GM23338 (cell line): Measurements from ENCODE around the gene TMEM94.

Source experiments
- CREB1 ChIP-seq: fragments of 250-450 bp; sonication (Bioruptor Pico); IDR thresholded peaks from 2 replicates; pipeline ENCODE4 v1.5.0; 2020; ENCODE audit warnings: low read depth, mild to moderate bottlenecking, moderate library complexity
- CTCF ChIP-seq, 2 experiments: fragments of 200-600 bp in 1 of 2; sonication (generic) in 1 of 2; conservative IDR thresholded peaks; 2 replicates each; pipeline versions ENCODE4 v1.5.1 to v1.6.1; 2016 to 2017; ENCODE audit warnings: antibody characterized with exemption in 2 of 2, low read depth in 2 of 2, mild to moderate bottlenecking in 2 of 2, moderate library complexity in 1 of 2
- ETS1 ChIP-seq: IDR thresholded peaks from 2 replicates; pipeline ENCODE4 v1.6.1; 2016; ENCODE audit warnings: antibody characterized with exemption
- EZH2 ChIP-seq: fragments of 200-600 bp; sonication (generic); IDR thresholded peaks from one replicate; pipeline ENCODE4 v1.8.0; 2017; ENCODE audit warnings: antibody characterized with exemption, mild to moderate bottlenecking, low read depth; ENCODE audit not compliant: unreplicated experiment
- EZH2phosphoT487 ChIP-seq: fragments of 200-600 bp; sonication (generic); IDR thresholded peaks from one replicate; pipeline ENCODE4 v1.8.1; 2018; ENCODE audit warnings: antibody characterized with exemption; ENCODE audit not compliant: unreplicated experiment
- JUNB ChIP-seq: IDR thresholded peaks from one replicate; pipeline ENCODE4 v1.6.1; 2016; ENCODE audit warnings: antibody characterized with exemption; ENCODE audit not compliant: unreplicated experiment
- NANOG ChIP-seq: IDR thresholded peaks from 2 replicates; pipeline ENCODE4 v1.6.1; 2016; ENCODE audit warnings: antibody characterized with exemption, borderline replicate concordance
- POLR2AphosphoS5 ChIP-seq: IDR thresholded peaks from 2 replicates; pipeline ENCODE4 v1.6.1; 2016; ENCODE audit warnings: antibody characterized with exemption, low read depth
- STAT1 ChIP-seq: IDR thresholded peaks from one replicate; pipeline ENCODE4 v1.6.1; 2016; ENCODE audit warnings: antibody characterized with exemption; ENCODE audit not compliant: unreplicated experiment
- ZNF114 ChIP-seq: fragments of 250-450 bp; sonication (Bioruptor Pico); IDR thresholded peaks from 2 replicates; pipeline ENCODE4 v1.5.0; 2020; ENCODE audit warnings: mild to moderate bottlenecking, moderate library complexity
- ZNF331 ChIP-seq: fragments of 250-450 bp; sonication (Bioruptor Pico); IDR thresholded peaks from 2 replicates; pipeline ENCODE4 v1.5.0; 2020; ENCODE audit warnings: low read depth, mild to moderate bottlenecking, moderate library complexity
- TF ChIP-seq, protein P1 (sequence below): IDR thresholded peaks from one replicate; pipeline ENCODE4 v1.6.1; 2018; ENCODE audit warnings: antibody characterized with exemption; ENCODE audit not compliant: unreplicated experiment

GRCh38 chr17:75473246-75473645 is 16.8 kb downstream of the TMEM94 start:
- TF ChIP-seq CTCF (conservative IDR thresholded peaks at IDR 0.05; ENCODE audit: low read depth in 2 of 2) (no peak), EZH2phosphoT487 (no peak), POLR2AphosphoS5 (no peak), EZH2 (no peak), CREB1 (CRISPR knock-in tag) (no peak), ETS1 (no peak), STAT1 (no peak), ZNF331 (CRISPR knock-in tag) (no peak), JUNB (no peak), NANOG (no peak), ZNF114 (CRISPR knock-in tag) (no peak)
- TF ChIP-seq, protein P1, sequence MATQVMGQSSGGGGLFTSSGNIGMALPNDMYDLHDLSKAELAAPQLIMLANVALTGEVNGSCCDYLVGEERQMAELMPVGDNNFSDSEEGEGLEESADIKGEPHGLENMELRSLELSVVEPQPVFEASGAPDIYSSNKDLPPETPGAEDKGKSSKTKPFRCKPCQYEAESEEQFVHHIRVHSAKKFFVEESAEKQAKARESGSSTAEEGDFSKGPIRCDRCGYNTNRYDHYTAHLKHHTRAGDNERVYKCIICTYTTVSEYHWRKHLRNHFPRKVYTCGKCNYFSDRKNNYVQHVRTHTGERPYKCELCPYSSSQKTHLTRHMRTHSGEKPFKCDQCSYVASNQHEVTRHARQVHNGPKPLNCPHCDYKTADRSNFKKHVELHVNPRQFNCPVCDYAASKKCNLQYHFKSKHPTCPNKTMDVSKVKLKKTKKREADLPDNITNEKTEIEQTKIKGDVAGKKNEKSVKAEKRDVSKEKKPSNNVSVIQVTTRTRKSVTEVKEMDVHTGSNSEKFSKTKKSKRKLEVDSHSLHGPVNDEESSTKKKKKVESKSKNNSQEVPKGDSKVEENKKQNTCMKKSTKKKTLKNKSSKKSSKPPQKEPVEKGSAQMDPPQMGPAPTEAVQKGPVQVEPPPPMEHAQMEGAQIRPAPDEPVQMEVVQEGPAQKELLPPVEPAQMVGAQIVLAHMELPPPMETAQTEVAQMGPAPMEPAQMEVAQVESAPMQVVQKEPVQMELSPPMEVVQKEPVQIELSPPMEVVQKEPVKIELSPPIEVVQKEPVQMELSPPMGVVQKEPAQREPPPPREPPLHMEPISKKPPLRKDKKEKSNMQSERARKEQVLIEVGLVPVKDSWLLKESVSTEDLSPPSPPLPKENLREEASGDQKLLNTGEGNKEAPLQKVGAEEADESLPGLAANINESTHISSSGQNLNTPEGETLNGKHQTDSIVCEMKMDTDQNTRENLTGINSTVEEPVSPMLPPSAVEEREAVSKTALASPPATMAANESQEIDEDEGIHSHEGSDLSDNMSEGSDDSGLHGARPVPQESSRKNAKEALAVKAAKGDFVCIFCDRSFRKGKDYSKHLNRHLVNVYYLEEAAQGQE: no peak
